CD1c-positive myeloid dendritic cell (primary cell): ENCODE results near the gene ARRDC3.
A peak's percentile ranks its signal among the peaks of the same experiment; 100 is the strongest.

Experiments used
- DNase-seq: peaks from one replicate; pipeline ENCODE4 v3.0.0-alpha.2; 2016; ENCODE audit errors: extremely low spot score

ARRDC3 gene

DNA sequence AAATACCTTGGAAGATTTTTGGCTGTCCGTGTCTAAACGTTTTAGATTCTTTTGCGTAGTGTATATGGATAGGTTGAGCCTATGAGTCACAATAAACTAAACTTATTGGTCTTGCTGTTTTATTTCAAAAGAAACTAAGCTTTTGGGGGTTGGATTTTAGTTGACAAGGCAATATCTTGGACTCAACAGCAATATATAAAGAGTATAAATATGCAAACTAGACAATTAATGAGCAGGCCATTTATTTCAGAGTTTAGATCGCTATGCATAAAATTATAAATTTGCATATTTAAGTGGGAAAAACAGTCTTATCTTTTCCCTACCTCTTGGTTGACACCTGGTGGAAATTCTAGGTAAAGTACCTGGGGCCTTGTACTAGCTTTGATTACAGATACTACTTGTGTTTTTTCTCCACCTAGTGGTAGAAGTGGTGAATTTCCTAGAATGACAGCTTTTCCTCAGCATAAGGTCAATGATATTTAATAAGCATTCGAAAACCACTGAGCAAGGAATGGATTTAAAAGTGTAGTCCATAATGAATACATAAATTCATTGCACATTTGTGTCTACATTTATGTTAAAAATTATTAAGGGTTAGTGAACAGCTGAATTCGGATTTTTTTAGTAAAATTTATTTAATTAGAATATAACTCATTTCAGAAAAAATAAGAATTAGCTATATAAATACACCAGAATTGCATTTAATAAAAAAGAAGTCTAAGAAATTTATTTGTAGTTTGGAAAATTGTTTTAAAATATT, 1.7 kb upstream of the ARRDC3 start:
- peak; percentile 90 for DNase-seq

DNA sequence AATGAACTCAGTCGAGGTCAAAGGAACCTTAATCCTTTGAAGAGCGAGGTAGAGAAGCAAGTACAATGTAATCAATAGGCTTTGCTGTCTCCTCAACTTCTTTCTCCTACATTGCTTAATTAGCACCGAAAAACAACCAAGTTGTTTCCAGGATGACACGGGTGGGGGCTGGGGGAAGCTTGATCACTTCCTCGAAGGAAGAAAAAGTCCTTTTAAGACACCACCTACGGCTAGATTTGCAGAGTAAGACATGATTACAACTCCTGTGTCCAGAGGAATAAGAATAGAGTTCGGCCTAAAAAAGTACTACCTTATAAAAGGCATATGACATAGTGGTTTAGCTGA, 811 bp upstream of the ARRDC3 start:
- DNase-seq: peak; percentile 60

DNA sequence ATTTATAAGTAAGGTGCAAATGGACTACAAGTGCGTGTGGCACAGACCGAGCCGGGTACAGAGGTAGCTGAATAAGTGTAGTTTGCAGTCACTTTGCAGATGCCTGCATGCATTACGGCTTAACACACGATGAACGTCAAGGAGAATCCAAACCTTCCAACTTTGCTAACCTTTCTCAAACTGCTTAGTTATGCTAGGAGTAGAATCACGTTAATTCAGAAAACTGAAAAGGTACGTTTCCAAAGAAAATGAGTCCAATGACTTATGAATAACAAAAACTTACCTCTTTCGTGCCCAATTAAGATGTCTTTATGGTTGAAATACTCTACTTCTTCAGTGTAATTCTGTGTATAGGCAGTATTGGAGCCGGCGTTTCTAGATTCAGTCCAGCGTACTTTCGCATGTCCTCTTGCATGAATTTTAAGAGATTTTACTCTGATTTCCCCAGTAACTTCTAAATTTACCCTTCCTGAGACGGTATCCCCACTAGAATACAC, 539 bp downstream of the ARRDC3 start:
- peak; percentile 46 for DNase-seq

DNA sequence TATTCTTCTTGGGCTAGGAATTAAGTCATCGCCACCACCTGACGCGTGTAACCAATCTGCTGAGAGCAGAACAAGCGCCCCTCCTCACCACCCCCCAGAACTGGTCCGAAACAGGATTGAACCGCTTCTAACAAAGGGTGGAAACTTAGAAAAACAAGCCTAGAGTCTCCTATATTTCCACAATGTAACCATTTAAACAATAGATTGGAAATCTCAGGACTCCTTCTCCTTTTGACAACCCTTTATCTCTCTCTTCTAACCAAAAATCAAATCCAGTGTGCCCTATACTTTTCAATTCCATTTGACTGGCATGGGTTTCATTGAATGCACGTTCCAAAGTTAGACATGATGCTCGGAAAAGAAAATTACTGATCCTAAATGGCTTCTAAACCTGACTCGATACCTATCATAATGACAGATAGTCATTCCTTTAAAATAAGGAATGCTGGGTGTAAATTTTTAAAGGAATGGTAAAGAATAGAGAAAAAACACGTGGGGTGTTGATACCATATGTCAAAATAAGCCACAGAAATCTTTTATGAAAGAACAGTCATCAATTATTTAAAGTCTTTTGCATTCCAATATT, 1.2 kb downstream of the ARRDC3 start:
- DNase-seq: peak; percentile 85

DNA sequence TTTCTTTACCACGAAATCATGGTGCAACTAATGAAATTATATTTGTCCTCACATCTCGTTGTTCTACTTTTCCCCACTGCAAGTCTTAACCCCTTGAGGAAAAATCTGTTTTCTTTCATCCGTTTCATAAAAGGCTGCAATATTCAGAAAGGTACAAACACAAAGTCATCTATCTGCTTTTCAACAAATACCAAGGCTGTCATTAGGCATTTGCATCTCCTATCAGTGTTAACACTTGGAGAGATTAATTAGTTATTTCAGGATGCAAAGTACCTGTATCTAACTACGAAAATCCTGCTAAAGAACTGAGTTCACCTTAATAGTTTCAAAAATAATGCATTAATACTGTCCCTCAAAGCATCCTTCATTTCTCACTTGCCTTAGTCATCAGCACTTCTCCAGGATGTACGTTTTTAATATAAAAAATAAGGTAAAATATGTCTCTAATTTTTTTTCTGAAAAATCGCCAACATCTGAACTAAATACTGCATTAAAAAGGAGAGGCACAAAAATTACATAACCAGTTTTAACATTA, 1.8 kb downstream of the ARRDC3 start:
- DNase-seq: no peak

DNA sequence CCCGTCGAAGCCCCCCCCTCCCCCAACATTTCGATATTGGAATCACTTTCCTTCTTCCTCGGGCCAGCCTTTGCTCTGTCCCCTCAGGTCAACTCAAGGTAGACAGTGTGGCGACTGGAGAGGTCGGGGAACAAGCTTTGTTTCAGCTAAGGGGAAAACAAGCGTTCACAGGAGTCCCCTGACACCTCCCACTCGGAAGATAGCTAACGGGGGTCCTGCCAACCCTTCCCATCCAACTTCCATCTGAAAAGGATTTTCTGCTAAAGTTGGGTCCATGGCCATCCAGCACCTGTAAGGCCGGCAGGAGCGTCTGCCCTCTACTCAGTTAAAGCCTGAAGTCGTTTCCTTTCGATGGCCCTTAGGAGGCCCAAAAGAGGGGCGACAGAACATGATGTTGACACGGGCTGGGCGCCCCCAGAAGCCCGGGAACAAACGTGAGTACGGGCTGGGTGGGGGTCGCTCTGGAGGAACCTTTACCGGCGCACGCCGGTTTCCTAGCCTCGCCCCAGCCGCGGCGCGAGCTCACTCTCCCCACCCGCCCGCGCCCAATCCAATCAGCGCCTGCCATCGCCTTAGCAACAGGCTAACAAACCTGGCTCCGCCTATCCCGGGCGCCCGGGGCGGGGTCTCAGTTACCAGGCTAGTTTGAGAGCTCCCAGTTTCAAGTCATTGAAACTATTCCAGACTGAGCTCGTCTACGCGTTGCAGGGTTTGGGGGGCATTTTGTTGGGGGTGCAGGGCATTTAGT, 2.5 kb downstream of the ARRDC3 start:
- peak; percentile 99 for DNase-seq

DNA sequence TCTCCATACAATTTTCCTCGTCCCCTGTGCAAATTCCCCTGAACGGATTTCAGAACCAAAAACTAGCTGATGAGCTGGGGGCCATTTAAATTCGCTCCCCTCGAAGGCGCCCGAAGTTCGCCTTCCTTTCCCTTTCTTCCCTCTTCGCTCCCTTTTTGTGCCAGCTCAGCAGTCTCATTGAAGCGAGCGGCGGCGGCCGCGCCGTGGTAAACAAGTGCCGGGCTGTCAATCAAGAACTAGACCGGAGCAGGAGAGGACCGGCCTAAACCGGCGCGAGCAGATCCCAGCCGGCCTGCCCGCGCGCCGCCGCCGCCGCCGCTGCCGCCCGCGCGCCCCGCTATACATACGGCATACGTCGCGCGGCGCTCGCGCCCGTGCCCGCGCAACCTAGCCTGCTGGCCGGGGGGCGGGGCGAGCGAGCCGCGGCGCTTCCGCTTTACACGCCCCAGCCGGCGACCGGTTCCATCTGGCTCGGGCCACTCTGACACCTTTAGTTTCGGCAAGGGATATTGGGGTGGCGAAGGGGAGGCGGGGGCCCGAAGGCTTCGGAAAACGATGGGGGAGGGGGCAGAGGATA, 3.1 kb downstream of the ARRDC3 start:
- DNase-seq: peak; percentile 98

DNA sequence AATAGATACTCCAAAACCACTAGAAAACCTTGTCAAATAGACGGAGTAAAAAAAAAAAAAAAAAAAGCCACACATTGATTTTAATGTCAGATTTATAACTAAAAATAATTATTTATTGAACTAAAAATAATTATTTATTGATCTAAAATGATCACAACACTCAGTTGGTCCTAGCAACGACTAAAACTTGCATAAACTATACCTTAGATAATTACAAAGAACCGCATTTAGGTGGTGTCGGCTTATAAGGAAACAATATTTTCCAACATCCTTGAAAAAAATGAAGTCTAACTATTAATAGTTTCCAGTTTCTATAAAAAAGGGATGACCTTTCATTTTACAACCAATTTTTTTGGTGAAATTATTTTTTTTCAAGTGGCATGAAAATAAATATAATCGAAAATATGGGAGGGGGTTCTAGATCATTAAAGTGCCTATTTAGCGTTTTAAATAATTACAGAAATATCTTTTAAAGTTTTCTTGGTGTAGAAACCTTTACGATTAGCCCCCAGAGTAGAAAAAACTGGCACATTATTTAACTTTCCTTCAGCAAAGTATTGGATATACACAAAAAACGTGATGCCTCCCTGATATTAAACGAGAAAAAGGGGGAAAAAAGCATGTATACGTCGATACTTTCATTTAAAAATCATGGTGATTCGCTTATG, 3.7 kb downstream of the ARRDC3 start:
- DNase-seq: peak; percentile 42

DNA sequence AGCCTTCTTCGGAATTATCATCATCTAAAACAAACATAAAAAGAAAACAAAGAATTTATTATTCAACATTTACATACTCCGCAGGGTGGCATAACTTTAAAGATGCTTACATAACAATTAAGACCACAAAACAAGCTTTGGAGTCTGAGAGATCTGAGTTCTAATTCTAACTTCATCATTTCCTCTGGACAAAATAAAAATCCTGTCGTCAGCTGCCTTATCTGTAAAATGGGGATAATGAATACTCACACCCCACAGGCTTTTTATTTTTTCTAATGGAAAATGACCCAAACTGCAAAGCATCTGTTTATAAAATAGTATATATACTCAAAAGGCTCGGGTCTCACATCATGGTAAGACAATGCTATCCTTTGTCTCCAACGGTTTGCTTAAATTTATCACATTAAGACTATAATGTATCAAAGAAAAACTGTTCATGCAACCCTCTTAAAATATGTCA, 4.3 kb downstream of the ARRDC3 start:
- DNase-seq: no peak

DNA sequence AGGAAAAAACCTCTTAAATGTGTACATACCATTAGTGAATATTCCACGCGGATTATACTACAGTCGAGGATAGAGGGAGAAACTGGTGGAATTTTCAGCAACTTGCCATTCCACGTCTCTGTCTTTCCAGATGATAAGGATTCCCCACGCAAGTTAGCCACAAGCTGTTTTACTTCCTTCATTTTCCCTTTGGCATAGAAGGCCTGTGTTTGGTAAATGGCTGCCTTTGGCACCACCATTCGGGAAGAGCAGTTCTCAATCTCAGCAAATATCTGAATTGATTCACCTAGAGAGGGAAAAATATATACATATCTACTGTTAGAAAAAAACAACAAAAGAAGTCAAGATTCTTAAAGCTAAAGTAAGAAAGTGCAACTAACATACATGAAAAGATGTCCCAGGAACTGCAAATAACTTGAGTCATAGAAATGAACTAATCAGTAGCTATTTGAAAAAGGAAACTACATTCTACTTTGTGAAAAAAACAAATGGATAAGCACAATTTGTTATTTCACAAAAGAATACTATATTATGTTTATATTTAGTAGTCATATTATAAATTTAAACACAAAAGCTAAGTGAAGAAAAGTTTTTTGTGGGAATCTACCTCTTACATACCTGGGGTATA, 8.1 kb downstream of the ARRDC3 start:
- no peak for DNase-seq

DNA sequence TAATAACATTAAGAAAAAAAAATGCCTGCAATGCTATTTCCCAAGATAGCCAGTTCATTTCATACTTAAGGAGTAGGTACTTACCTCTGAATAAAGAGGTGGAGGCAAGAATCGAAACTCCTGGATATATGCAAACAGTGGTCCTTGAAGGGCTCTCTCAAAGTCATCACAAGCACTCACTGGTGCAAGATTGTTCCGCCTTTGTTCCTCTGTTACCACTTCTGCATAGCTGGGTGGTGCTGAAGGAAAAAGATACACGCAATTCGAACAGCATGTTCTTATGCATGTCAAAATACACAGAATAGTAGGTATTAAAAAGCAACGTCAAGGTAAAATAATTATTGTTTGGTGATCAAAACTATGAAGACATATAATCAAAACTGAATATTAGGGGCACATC, 9.5 kb downstream of the ARRDC3 start:
- no peak for DNase-seq

DNA sequence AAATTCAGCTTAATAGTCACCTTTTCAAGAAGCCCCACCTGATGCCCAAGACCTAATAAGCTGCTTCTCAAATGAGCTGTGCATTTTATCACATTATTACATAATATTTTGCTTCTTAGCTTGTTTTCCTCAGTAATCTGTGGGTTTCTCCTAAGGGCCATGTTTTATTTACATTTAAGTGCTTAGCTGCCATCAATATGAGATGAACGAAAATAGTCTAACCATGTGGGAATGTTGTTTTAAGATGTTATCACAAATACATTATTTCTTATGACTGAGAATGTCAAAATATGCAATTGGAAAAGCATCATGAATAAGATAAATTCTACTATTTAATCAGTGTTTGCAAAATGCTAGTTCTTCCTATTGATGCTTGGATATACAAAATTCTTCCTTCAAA, 10.1 kb downstream of the ARRDC3 start:
- DNase-seq: no peak

DNA sequence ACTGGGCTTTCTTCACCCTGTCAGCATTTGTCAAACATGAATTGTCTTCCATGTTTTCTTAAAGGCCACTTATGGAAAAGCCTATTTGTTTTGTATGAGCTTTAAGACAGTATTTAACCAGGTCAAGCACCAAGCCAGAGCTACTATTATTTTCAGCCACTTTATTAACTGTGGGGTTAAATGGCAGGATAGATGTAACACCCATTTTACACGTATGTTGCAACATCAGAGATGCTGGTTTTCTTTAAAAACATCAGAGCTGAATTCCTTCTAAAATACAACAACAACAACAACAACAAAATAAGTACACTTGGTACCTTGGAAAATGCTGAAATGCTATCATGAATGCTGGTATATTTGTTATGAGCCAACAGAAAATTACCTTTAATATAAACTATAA, 13.6 kb downstream of the ARRDC3 start:
- DNase-seq: no peak

DNA sequence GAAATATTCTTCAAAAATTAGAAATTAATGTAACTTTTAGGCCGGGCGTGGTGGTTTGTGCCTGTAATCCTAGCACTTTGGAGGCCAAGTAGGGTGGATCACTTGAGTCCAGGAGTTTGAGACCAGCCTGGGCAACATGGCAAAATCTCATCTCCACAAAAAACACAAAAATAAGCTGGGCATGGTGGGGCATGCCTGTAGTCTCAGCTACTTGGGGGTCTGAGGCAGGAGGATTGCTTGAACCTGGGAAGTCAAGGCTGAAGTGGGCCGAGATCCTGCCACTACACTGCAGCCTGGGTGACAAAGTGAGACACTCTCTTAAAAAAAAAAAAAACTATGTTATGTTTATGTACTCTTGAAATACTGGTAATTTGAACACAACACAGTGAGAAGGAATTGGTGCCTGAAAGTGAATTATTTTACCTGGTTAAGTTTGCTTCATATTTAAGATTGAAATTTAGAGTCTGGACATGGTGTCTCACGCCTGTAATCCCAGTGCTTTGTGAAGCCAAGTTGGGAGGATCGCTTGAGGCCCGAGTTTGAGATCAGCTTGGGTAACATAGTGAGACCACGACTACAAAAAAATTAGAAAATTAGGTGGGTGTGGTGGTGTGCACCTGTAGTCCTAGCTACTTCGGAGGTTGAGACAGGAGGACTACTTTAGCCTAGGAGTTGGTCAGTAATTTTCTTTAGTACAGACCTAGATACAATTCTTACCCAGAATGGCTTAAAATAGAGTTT, 15.0 kb downstream of the ARRDC3 start:
- DNase-seq: no peak

DNA sequence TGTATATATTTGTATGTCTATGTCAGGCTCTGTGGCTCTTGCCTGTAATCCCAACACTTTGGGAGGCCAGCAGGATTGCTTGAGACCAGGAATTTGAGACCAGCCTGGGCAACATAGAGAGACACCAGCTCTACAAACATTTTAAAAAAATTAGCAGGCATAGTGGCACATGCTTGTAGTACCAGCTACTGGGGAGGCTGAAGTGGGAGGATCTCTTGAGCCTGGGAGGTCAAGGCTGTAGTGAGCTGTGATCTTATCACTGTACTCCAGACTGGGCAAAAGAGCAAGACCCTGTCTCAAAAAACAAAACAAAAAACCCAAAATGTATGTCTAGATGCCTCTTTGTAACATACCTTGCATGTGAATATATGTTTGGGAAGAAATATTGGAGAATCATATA, 15.8 kb downstream of the ARRDC3 start:
- DNase-seq: no peak

DNA sequence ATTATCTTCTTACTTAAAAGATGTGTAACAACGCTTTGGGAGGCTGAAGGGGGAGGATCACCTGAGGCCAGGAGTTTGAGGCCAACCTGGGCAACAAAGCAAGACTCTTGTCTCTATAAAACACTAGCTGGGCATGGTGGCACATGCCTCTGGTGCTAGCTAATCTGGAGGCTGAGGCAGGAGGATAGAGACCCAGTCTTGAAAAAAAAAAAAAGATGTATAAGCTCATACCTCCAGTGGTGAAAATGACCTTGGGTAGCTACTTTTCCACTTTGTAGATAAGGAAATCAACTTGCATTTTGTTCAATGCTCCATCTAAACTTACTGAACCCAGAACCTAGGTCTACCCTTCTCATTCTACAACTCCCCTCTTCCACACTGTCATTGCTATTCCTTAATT, 16.6 kb downstream of the ARRDC3 start:
- no peak for DNase-seq

DNA sequence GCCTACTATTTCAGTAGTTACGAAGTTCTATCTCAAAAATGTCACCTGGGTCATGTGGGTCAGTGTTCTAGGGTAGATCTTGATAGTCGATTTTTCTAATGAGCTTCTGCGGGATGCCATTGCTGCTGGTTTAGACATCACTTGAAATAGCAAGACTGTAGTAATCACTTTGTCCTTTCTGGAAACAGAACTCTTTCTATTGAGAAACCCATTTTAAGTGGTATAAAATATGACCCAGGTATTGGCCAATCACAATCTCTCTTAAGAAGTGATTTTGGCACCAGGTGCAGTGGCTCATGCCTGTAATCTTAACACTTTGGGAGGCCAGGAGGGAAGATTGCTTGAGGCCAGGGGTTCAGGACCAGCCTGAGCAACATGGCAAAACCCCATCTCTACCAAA, 17.6 kb downstream of the ARRDC3 start:
- DNase-seq: no peak

DNA sequence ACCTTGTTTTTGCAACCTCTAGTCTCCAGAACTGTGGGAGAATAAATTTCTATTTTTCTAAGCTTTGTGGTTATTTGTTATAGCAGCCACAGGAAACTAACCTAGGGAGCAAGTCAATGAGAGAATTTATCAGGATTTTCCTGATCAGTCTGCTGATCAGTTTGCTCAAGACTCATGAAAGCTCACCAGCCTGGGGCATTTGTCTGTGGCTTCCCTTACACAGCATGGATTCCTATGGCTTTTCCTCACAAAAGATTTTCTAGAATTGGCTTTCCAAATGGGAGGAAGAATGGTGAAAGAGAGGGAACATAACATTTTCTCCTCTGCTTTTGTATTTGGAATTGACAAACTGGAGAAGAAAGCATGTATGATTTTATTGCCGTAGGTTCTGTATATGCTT, 20.2 kb downstream of the ARRDC3 start:
- DNase-seq: no peak

DNA sequence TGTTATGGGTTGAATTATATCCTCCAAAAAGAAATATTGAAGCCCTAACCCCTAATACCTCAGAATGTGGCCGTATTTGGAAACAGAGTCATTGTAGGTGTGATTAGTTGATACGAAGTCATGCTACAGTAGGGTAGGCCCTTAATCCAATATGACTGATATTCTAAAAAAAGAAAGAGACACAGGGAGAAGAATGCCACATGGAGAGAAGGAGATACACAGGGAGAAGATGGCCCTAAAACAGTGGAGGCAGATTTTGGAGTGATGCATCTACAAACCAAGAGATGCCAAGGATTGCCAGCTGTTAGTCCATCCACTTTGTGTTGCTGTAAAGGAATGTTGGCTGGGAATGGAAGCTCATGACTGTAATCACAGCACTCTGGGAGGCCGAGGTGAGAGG, 21.3 kb downstream of the ARRDC3 start:
- no peak for DNase-seq

DNA sequence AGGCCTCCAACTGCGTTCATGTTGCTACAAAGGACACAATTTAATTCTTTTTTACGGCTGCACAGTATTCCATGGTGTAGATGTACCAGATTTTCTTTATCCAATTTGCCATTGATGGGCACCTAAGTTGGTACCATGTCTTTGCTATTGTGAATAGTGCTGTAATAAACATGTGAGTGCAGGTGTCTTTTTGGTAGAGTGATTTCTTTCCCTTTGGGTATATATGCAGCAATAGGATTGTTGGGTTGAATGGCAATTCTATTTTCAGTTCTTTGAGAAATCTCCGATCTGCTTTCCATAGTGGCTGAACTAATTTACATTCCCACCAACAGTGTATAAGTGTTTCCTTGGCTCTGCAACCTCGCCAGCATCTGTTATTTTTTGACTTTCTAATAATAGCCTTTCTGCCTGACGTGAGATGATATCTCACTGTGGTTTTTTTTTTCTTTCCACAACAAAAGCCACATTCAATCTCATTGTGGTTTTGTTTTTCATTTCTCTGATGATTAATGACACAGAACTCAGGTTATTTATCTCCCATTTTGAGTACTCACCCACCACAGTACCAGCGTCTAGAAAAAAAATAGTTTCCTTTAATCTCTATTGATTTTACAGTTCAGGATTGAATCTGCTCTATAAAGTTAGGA, 21.9 kb downstream of the ARRDC3 start:
- DNase-seq: no peak
